ENCODE measurements around the gene ADISSP.

Gene ADISSP

DNA sequence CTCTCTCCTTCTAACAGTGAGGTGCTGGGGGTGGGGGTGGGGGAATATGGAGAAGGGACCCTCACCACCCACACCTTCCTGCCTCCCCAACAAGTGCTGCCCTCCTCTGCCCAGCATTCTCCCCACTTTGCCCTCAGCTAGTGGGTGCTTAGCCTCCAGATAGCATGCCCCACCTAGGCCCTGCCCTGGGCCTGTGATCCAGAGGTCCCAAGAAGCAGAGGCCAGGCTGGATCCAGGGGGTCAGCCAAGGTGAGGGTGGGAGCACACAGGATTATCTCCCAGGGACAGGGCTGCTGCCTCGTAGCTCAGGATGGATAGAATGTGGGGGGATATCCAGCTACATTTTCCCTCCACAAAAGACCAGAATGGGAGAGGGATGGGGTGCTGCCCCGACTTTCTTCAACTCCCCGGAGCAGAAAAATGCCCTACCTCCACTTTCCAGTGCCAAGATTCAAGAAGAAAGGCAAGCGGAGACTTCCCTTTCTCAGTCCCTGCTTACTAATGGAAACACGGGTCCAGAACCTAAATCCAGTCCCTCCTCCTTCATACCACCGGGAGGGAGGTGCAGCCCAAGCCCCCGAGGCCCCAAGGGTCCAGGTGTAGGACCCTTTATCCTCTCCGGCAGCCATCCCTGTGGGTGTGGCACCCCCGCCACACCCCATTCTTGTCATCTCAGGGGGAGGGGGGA, 987 bp downstream of the ADISSP start:
- TF ChIP-seq, protein P1, sequence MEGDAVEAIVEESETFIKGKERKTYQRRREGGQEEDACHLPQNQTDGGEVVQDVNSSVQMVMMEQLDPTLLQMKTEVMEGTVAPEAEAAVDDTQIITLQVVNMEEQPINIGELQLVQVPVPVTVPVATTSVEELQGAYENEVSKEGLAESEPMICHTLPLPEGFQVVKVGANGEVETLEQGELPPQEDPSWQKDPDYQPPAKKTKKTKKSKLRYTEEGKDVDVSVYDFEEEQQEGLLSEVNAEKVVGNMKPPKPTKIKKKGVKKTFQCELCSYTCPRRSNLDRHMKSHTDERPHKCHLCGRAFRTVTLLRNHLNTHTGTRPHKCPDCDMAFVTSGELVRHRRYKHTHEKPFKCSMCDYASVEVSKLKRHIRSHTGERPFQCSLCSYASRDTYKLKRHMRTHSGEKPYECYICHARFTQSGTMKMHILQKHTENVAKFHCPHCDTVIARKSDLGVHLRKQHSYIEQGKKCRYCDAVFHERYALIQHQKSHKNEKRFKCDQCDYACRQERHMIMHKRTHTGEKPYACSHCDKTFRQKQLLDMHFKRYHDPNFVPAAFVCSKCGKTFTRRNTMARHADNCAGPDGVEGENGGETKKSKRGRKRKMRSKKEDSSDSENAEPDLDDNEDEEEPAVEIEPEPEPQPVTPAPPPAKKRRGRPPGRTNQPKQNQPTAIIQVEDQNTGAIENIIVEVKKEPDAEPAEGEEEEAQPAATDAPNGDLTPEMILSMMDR (IDR thresholded peaks at IDR 0.05; ENCODE audit: insufficient read depth, low read depth, low read length, missing control alignments), result no peak

GRCh38 chr20:3765171-3765882, 2.2 kb downstream of the ADISSP start:
- no peak overlapping the region for H3K4me3 ChIP-seq (ENCODE audit: low read depth, low read length)
- DNase-seq (ENCODE audit: low read depth), result no peak
- TF ChIP-seq, protein P1 (IDR thresholded peaks at IDR 0.05; ENCODE audit: insufficient read depth, low read depth, low read length, missing control alignments), result no peak

More for the DNA sequence above, 987 bp downstream of the ADISSP start:
- peak overlapping the region; percentile 97 for H3K4me3 ChIP-seq (ENCODE audit: low read depth, low read length)
- DNase-seq (ENCODE audit: low read depth), result no peak

GRCh38 chr20:3764659-3765058, 2.9 kb downstream of the ADISSP start:
- TF ChIP-seq, protein P1 (IDR thresholded peaks at IDR 0.05; ENCODE audit: insufficient read depth, low read depth, low read length, missing control alignments), result no peak
- H3K4me3 ChIP-seq (ENCODE audit: low read depth, low read length), result no peak overlapping the region
- no peak for DNase-seq (ENCODE audit: low read depth)

DNA sequence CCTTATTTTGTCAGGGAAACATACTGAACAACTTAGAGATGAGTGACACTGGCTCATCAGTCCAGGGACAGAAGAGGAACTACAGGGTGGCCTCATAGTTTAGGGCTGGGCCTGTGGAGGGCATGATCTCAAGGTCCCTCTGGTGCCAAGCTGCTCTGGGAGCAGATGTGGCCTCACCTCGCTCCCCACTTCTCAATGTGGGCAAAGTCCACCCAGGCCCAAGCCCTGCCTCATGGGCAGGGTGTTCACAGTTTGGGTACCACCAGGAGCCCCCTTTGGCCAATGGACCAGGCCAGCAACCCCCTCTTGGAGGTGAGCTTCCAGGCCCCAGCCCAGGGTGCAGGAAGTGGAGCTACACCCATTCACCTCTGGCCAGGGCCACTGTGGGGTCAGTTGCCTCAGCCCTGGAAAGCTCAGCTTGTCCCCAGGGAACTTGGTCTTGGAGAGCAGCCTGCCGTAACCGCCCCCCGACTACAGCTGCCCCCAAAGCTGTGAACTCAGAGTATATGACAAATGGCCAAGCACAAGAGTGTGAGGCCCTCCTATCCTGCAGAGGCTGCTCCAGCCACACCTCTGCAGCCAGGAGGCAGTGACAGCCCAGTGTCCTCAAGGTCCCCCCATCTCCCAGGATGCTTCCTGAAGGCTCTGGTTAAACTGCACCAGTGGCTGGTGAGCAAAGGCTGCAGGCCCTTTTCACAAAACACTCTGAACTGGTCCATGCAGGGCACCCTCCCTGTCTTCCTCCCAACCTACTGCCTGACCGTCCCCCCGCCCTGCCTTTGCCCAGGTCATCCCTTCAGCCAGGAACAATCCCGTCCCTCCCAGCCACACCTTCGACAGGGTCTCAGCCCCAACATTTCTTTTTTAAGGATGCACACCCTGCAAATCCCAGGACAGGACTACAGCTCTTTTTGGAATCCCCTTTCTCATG, 3.6 kb downstream of the ADISSP start:
- TF ChIP-seq, protein P1 (IDR thresholded peaks at IDR 0.05; ENCODE audit: insufficient read depth, low read depth, low read length, missing control alignments), result no peak
- no peak overlapping the region for H3K4me3 ChIP-seq (ENCODE audit: low read depth, low read length)
- DNase-seq (ENCODE audit: low read depth), result no peak

DNA sequence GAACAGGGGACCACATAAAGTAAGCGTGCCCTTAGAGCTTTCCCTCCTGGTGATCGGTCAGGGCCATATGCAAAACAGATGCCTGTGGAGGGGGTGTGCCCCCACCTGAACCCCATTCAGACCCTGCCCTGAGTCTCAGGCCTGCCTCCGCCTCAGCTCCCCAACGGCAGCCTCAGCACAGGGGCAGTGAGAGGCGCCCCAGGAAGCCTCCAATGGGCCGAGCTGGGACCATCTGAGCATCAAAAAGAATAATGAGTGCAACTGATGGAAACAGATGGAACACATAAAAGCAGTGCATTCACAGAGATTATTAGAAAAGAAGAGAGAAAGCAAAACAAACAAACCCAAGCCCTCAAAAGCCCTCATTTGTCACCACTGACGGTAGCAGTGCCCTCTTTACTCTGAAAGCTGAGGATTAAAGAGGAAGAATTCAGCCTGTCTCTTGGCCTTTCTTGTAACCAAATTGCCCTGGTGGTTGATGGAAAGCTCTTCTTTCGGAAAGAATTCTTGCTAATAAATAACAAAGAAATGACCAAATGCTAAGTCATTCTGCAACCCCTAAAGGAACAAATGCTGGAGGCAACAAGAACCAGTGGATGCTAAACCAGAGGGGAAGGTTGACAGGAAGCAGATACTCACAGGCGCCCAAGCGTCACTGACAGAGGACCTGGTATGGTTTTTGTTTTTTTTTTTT, 6.8 kb downstream of the ADISSP start:
- DNase-seq (ENCODE audit: low read depth), result no peak
- TF ChIP-seq, protein P1 (IDR thresholded peaks at IDR 0.05; ENCODE audit: insufficient read depth, low read depth, low read length, missing control alignments), result no peak
- H3K4me3 ChIP-seq (ENCODE audit: low read depth, low read length), result no peak overlapping the region

DNA sequence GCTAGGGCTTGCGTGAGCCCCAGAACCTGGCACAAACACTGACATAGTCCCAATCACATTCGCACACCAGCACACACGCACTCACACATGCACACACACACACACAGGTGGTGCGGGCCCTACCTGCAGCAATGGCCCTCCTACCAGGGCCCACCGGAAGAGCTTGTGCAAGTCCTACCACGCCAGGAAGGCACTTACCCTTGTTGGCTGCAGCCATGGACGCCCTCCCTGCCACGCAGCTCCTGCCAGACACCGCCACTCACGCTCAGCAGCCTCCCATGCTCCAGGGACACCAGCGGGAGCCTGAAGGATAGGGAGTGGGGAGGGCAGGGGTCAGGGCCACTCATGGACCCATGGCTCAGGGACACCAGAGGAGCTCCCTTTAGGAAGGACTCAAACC, 7.7 kb downstream of the ADISSP start:
- H3K4me3 ChIP-seq (ENCODE audit: low read depth, low read length), result no peak overlapping the region
- DNase-seq (ENCODE audit: low read depth), result no peak
- TF ChIP-seq, protein P1 (IDR thresholded peaks at IDR 0.05; ENCODE audit: insufficient read depth, low read depth, low read length, missing control alignments), result no peak
